ENCODE measurements around the gene GNG12. TPM values are rescaled to one million over a fixed set of nuclear protein-coding genes. Genes with fewer than 3 reads are reported as not detected.

Gene GNG12
- total RNA-seq, 1 experiment from 2014 or later = 23.7 TPM

DNA sequence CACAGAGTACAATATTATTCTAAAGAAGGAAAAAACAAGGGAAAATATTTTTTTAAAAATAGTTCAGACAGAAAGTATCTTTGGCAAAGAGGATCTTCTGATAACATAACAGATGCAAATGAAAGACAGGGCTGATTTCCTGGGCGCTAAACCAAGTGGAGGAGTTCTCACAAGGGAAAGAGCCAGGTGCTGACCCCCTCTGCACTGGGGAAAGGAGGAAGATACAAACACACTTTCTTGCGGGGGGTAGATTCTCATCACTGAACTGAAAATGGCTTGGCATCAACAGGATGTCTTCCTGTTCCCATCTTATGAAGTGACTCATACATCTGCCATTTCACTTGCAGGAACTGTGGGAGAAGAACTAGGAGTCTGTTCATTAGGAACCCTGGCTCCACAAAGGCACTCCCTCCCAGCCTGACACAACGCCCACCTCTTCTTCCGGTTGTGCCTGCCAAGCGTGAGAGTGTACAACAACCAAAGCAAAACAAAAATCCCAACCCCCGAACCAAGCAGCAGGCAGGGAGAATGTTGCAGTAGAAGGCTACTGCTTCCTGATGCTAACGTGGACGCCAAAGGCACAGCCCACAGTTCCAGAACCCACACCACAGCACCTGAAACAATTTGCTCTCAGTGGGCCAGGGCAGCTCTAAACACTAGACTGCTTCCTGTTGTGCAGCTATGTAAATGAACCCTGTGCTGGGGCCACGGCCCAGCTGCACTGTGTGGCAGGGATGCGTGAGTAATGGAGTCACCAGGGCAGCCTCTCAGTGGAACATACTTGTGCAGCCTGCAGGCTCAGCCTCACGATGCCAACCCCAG is 97.2 kb downstream of the GNG12 start:
- Mint-ChIP-seq H3K4me3 (no peak overlapping the region), H3K27me3 (ENCODE audit: low read depth) (no peaks in the 10 kb centered on the region), H3K9me3 (no peaks in the 10 kb centered on the region), H3K27ac (peak overlapping the region; percentile 39), H3K4me1 (peaks cover 28% of the 10 kb centered on the region), H3K36me3 (no peaks in the 10 kb centered on the region)
- peak; percentile 76 for ATAC-seq
- POLR2A ChIA-PET = no interaction called here
- DNase-seq (ENCODE audit: low spot score) = no peak
- CTCF ChIA-PET = no interaction called here
- TF ChIP-seq, protein P1, sequence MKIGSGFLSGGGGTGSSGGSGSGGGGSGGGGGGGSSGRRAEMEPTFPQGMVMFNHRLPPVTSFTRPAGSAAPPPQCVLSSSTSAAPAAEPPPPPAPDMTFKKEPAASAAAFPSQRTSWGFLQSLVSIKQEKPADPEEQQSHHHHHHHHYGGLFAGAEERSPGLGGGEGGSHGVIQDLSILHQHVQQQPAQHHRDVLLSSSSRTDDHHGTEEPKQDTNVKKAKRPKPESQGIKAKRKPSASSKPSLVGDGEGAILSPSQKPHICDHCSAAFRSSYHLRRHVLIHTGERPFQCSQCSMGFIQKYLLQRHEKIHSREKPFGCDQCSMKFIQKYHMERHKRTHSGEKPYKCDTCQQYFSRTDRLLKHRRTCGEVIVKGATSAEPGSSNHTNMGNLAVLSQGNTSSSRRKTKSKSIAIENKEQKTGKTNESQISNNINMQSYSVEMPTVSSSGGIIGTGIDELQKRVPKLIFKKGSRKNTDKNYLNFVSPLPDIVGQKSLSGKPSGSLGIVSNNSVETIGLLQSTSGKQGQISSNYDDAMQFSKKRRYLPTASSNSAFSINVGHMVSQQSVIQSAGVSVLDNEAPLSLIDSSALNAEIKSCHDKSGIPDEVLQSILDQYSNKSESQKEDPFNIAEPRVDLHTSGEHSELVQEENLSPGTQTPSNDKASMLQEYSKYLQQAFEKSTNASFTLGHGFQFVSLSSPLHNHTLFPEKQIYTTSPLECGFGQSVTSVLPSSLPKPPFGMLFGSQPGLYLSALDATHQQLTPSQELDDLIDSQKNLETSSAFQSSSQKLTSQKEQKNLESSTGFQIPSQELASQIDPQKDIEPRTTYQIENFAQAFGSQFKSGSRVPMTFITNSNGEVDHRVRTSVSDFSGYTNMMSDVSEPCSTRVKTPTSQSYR (CRISPR knock-in tag; IDR thresholded peaks at IDR 0.05) = no peak
- TF ChIP-seq ZBTB21 (CRISPR knock-in tag; IDR thresholded peaks at IDR 0.05; ENCODE audit: borderline replicate concordance) = no peak
- no peak for TF ChIP-seq ZNF396 (CRISPR knock-in tag; IDR thresholded peaks at IDR 0.05; ENCODE audit: borderline replicate concordance)
- no peak for TF ChIP-seq GTF2I (CRISPR knock-in tag; conservative IDR thresholded peaks at IDR 0.05)
- no peak for TF ChIP-seq FOXJ3 (CRISPR knock-in tag; IDR thresholded peaks at IDR 0.05; ENCODE audit: borderline replicate concordance)

DNA sequence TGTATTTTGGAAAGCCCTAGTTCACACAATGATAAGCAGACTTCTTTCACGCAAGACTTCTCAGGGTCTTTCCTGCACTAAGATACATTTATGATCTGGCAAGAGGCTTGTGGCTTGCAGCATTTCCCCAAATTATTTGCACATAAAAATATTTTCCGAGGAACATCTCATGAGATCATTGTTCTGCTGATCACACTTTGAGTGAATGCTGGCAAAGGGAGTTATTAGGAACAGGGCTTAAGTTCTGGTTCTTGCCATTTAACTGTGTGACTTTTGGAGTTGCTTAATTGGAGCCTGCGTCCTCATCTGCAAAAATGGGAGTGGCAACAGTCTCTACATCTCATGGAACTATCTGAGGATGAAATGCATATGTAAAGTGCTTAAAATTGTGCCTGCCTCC is 98.1 kb downstream of the GNG12 start:
- TF ChIP-seq NFATC4 (CRISPR knock-in tag; IDR thresholded peaks at IDR 0.05) (no peak), FOXK1 (CRISPR knock-in tag; IDR thresholded peaks at IDR 0.05) (no peak), ESRRA (CRISPR knock-in tag; IDR thresholded peaks at IDR 0.05; ENCODE audit: borderline replicate concordance) (no peak), ZNF232 (CRISPR knock-in tag; IDR thresholded peaks at IDR 0.05) (no peak), ZNF317 (CRISPR knock-in tag; IDR thresholded peaks at IDR 0.05; ENCODE audit: borderline replicate concordance, low read depth) (no peak), TEAD4 (CRISPR knock-in tag; IDR thresholded peaks at IDR 0.05) (no peak), GABPB1 (CRISPR knock-in tag; IDR thresholded peaks at IDR 0.05) (no peak), TP53 (CRISPR knock-in tag; IDR thresholded peaks at IDR 0.05) (no peak), EMX1 (CRISPR knock-in tag; IDR thresholded peaks at IDR 0.05) (no peak)
- Mint-ChIP-seq H3K36me3 (no peaks in the 10 kb centered on the region), H3K9me3 (no peaks in the 10 kb centered on the region), H3K4me3 (no peak overlapping the region), H3K4me1 (peaks cover 29% of the 10 kb centered on the region), H3K27me3 (ENCODE audit: low read depth) (no peaks in the 10 kb centered on the region), H3K27ac (no peak overlapping the region)
- DNase-seq (ENCODE audit: low spot score) (no peak), ATAC-seq (no peak)
- ChIA-PET CTCF (no interaction called here), POLR2A (no interaction called here)

DNA sequence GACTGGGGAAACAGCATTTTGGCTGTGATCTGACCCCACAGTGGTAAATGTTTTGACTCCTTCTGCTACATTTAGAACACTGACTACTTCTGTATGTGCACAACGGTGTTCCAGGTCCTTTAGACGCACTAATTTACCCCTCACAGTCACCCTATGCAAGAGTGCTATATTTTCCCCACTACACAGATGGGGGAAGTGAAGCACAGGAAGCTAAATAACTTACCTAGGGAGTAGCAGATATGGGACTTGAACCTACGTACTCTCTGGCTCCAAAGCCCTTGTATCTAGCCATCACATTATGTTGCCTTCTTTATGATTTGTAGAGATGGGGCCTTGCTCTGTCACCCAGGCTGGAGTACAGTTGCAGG is 99.0 kb downstream of the GNG12 start:
- Mint-ChIP-seq H3K27ac (no peak overlapping the region), H3K4me1 (peaks cover 29% of the 10 kb centered on the region)
- POLR2A ChIA-PET = no interaction called here

More for the DNA sequence above, 99.0 kb downstream of the GNG12 start:
- no peak for TF ChIP-seq ZNF138 (CRISPR knock-in tag; conservative IDR thresholded peaks at IDR 0.05)
- TF ChIP-seq KAT7 (CRISPR knock-in tag; IDR thresholded peaks at IDR 0.05; ENCODE audit: borderline replicate concordance) = no peak
- no peak for TF ChIP-seq EMX1 (CRISPR knock-in tag; IDR thresholded peaks at IDR 0.05)
- no peak for TF ChIP-seq SMAD4 (CRISPR knock-in tag; IDR thresholded peaks at IDR 0.05)
- TF ChIP-seq, protein P1 (CRISPR knock-in tag; IDR thresholded peaks at IDR 0.05) = no peak
- TF ChIP-seq, protein P2, sequence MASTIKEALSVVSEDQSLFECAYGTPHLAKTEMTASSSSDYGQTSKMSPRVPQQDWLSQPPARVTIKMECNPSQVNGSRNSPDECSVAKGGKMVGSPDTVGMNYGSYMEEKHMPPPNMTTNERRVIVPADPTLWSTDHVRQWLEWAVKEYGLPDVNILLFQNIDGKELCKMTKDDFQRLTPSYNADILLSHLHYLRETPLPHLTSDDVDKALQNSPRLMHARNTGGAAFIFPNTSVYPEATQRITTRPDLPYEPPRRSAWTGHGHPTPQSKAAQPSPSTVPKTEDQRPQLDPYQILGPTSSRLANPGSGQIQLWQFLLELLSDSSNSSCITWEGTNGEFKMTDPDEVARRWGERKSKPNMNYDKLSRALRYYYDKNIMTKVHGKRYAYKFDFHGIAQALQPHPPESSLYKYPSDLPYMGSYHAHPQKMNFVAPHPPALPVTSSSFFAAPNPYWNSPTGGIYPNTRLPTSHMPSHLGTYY (CRISPR knock-in tag; IDR thresholded peaks at IDR 0.05) = no peak
- ATAC-seq (no peak), DNase-seq (ENCODE audit: low spot score) (no peak)
- CTCF ChIA-PET = interaction anchor here (1.0 kb wide), 2 partner anchors 26 to 173 kb away, joined by 3 read pairs; no protein-coding TSS in a partner anchor
- H3K4me3 Mint-ChIP-seq = no peak overlapping the region
- no peaks in the 10 kb centered on the region for H3K9me3 Mint-ChIP-seq
- H3K27me3 Mint-ChIP-seq (ENCODE audit: low read depth) = no peaks in the 10 kb centered on the region
- no peaks in the 10 kb centered on the region for H3K36me3 Mint-ChIP-seq
